Pons (tissue), 1 donor: ENCODE results near the gene GALK2.
A peak's percentile ranks its signal among the peaks of the same experiment; 100 is the strongest.

Experiments used
- DNase-seq: peaks from one replicate; pipeline ENCODE4 v3.0.0-alpha.2; 2016; ENCODE audit warnings: low spot score

Gene GALK2

GRCh38 chr15:49169880-49170597, at the start of gene GALK2:
TSS of gene GALK2 (plus strand) at chr15:49170247. CDS start at chr15:49170323, 76 bp downstream.
- DNase-seq: peak; percentile 94

DNA sequence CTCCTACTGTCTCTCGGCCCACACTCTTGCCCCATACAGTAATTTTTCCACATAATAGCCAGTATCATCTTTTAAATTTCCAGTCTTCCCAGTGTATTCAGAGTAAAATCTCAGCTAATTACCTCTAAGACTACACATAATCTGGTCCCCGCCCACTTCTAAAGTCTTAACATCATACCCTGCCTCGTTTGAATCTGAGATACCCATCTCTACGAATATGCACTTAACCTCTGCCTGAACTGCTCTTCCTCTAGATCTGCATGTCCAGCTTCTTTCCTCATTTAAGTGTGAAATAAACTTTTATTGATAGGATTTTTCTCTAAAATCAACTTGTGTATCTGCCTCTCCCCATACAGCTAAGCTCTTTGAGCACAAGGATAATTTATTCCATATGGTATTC, 49.2 kb upstream of the GALK2 start:
- no peak for DNase-seq

DNA sequence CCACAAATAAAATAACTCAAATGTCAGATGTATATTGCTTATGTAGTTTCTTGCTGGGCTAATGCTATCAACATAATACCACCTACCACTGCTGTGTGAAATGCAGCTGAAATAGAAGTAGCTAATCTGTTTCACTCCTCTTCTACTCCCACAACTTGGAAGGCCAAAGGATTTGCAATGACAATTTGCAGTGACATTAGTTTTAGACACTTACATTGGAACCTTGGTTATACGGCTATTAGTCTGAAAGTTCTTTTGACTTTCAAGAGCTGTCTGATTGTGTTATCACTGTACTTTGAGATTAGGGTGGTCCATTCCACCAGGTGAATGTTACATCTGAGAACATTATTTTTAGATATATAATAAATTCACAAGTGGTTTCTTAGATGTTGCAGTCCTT, 48.1 kb upstream of the GALK2 start:
- no peak for DNase-seq

DNA sequence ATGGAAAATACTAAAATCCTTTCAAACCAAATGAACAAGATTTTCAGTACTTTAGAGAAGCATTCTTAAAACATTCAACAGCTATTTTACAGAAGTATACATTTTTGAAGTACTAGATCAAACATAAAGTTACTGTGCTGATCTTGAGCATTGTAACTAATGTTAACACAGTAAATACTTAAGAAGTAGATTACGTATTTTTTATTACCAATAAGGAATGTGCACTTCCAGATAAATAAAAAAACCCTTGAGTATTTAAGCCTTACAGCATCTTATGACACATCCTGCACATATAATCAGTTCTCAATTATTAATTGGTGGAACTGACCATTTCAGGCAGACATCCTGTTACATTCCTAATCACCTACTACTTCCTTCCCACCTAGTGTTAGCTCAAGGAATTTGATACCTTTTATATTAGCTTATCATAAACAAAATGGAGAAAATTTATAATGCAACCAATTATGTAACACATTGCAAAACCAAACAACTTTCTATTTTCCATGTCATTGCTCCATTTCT, 47.4 kb upstream of the GALK2 start:
- DNase-seq: no peak

- DNase-seq: no peak
Measured at GRCh38 chr15:49124371-49124770, 45.7 kb upstream of the GALK2 start.

- no peak for DNase-seq
Measured at GRCh38 chr15:49131403-49131802, 38.6 kb upstream of the GALK2 start.

GRCh38 chr15:49134683-49135341, 35.2 kb upstream of the GALK2 start:
- DNase-seq: no peak

DNA sequence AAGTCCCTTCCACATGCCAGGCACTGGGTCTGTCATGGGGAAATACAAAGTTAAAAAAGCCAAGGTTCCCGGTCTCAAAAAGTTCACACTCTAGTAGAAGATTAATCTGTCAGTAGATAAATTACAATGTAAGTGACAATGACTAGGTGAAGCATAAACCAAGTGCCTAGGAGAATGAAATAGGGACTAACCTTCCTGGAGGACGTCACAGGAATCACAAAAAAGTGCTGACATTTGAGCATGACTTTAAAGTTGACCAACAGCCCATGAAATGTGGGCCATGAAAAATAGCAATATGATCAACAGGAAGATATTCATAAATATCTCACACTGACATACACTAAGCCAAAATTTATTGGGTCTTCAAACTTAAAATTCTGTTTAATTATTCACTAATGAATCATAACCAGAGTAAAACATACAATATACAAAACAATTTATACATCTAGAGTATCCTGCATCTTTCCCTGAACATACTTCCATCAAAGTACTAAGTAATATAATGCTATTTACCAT, 34.6 kb upstream of the GALK2 start:
- no peak for DNase-seq

DNA sequence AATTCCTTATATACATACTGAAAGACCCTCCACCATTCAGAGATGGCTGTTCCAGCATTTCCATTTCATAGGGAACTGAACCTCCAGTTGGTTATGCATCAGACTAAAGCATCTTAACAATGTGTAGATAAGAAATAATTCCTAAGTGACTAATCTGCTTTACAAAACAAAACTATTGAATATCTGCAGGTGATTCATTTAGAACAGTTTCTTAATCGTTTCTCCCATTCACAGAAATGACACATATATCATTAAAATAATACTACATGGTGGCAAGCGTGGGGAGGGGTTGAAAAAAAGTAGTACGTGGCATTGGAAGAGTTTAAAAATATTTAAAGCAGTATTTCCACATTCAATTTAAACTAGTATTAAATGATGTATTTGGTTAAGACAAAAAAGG, 34.1 kb upstream of the GALK2 start:
- no peak for DNase-seq

- DNase-seq: no peak
Measured at GRCh38 chr15:49137861-49138260, 32.2 kb upstream of the GALK2 start.

DNA sequence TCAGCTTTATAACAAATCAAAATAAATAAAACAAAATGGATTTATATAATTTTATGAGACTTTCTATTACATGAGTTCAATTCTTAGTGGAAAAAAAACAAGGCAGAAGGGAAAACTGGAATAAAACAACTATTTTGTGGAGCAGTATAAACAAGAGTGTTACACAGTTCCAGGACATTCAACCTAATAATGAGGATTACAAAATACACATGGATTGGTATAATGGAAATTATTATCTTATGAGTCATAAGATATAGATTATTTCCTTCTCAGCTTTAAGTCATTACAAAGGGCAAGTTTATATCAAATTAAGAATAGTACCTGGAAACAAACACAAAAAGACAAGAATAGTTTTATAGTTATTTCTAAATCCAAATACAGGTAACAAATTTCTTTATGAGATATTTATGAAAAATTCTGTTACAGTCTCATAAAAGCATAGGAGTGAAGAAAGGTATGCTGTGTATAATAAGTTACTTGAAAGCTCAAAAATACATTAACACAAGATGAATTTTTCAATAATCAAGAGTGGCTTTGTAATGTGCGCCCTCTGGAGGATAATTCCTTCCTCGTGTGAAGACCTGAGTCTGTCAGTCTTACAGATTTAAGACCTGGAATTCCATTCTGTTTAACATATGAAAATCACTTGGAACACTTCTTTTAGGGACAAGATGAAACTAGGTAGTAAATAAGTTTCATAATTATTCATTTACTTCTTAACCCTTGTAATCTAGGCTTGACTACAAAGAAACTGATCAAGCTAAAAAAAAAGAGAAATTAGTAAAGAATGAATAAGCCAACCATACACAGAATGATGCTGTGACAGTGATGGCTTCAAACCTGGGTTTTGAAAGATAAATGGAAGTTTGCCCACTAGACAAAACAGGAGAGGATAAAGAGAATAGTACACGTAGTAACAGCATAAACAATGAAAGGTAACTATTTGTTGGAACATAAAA, 24.1 kb upstream of the GALK2 start:
- DNase-seq: peak; percentile 86

GRCh38 chr15:49148298-49148697, 21.7 kb upstream of the GALK2 start:
- DNase-seq: no peak

GRCh38 chr15:49148727-49149126, 21.3 kb upstream of the GALK2 start:
- no peak for DNase-seq

DNA sequence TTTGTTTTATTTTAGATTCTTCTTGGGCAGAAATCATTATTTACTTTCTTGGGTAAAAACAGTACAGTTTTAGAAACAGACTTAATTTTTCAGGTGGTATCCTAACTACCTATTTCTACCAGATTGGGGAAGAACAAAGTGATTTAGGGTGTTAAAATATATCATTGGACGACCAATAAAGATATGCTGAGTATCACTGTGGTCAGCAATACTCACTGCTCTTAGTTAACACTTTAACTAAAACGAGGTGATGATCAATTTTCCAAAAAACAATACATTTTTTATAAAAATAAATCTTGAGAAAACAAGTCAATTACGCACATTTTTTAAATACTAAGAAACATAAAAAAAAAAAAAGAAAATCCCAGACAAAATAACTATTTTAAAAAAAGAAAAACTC, 18.2 kb upstream of the GALK2 start:
- DNase-seq: no peak

GRCh38 chr15:49152552-49153312, 17.3 kb upstream of the GALK2 start:
- DNase-seq: no peak

DNA sequence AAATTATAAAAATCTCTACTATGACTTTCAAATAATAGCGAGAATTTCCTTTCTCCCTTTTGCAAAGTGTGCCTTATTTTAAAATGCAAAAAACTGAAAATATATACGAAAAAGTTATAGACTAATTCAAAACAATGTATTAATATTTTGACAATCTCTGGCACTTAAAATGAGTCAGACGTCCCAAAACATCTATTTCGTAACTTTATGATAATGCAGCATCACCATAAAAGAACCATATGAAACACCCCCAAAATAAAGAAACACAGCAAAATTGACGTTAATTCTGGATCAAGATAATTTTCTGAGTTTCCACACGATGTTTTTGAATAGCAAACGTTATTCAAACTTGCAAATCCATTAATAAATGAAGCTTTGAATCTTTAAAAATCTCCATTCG, 15.7 kb upstream of the GALK2 start:
- DNase-seq: no peak

DNA sequence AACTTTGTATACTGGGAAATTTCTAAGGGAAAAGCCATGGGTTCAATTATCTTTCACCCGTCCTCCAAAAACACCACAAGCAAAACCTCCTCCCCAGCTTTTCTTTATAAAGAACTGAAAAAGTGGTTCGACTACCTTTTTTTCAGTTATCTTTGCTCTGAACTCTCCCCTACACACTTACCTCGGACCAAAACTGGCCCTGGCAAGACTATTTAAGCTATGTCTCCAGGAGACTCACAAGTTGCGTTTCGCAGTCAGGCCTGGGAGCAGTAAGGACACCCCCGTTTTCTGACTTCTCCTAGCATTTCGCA, 15.3 kb upstream of the GALK2 start:
- no peak for DNase-seq

DNA sequence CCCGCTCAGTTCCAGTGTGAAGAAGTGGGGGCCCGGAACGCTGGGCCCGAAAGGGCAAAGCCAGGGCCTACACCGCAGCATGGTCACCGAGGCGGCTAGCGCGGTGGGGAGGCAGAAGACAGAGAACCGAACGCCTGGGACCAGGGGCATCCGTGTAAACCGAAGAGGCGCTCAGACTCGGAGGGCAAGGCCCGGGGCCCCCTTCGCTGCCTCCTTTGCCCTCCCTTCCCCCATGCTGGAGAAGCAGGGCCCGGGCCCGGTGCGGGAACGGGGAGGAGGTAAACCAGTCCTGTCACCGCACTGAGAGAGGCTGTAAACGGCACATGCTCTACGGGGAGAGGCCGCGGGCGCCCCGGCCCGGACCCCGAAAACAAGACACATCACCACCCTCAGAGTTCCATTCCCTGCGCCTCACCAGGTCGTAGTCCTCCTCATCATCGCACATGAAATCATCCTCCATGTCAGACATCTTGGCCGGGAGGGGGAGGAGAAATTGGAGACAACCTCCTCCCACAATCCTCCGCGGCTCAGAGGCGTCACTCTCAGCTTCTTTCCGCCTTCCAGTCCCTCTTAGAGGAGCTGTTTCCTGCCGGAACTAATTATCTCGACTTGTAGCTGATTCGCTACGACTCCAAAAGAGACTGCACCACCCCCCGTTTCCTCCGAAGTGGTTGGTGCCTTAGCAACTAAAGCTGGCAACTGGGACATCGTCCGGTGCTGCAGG, 14.8 kb upstream of the GALK2 start, which contains the start of gene COPS2:
Gene COPS2 (minus strand): TSS at position 490 of the 724 bp plus-strand sequence. CDS start 21 bp downstream, at position 469.
- DNase-seq: peak; percentile 99

DNA sequence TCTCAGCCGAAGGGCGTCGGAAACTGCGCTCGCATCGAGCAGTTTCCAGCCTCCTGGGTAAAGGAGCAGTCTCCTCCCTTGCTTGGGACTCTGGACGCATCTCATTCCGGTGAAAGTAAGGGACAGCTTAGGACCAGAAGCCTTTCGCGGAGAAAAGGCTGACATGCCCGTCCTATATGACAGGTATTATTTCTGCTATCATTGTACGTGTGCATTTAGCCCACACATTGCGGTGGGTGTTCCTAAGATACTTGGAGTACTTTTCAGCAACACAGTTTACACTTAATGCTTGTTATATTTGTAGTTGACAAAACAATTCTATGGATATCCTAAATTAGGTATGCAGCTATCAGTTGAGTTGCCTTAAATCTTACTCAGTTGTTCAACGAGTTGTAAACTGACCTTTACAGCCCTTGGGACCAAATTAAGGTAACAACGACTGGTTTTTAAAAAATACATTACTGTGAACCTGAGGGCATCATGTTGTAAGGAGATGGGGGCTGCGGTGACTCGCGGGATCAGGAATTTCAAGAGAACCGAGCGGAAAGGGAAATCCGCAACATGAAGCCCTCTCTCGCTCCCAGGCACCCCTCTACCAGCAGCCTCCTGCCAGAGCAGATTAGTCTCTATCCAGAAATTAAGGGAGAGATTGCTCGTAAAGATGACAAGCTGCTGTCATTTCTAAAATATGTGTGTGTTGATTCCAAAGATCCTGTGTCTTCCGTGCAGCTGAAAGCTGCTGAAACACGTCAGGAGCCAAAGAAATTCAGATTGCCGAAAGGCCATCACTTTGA, 14.0 kb upstream of the GALK2 start:
- DNase-seq: no peak

- no peak for DNase-seq
Measured at GRCh38 chr15:49163678-49164077, 6.4 kb upstream of the GALK2 start.
